ENCODE data around the gene ITGAV.

Gene ITGAV

DNA sequence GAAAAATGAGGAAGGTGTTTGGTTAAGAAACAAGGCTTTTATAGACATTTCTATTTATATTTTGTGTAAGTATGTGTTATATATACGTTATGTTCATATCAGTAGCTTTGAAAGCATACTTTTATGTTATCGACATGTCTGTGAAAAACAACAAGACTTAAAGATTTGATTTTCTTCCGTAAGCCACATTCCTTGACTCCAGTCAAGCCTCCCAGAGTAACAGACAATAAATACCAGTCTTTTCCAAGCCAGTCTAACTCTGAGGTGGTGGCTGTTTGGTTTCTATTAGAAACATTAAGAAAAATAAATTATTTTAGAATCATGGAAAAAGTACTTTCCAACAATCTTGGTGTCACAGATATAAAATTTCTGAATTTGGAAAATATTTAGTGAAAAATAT is 16.3 kb upstream of the ITGAV start:
- Histone ChIP-seq H3K23ac (ENCODE audit: low read length) (no peak overlapping the region), H4K91ac (ENCODE audit: low read depth, low read length) (no peak overlapping the region), H3K4me2 (ENCODE audit: low read length) (no peak overlapping the region), H3K79me2 (ENCODE audit: control insufficient read depth, insufficient read depth, low read length, poor library complexity) (no peaks in the 10 kb centered on the region), H3K18ac (ENCODE audit: low read length) (no peak overlapping the region), H3K4me3 (ENCODE audit: low read depth, low read length) (no peak overlapping the region), H2BK5ac (ENCODE audit: low read depth, low read length, poor library complexity) (no peak overlapping the region), H4K12ac (ENCODE audit: low read depth, low read length) (no peak overlapping the region), H2AK5ac (ENCODE audit: low read length) (no peak overlapping the region), H3K79me1 (ENCODE audit: low read length) (peaks cover 18% of the 10 kb centered on the region), H3K36me3 (ENCODE audit: control insufficient read depth in 1 of 2, insufficient read depth in 2 of 2, low read length in 2 of 2) (no peaks in the 10 kb centered on the region), H4K8ac (ENCODE audit: low read depth, low read length) (no peak overlapping the region), H3K4me1 (ENCODE audit: control insufficient read depth in 1 of 2, insufficient read depth in 2 of 2, low read length in 2 of 2) (peaks cover 6 to 10% of the 10 kb centered on the region in 2 experiments), H3K9me3 (ENCODE audit: insufficient read depth, low read depth, low read length) (no peaks in the 10 kb centered on the region), H3K9ac (ENCODE audit: low read length) (no peak overlapping the region), H3K4ac (ENCODE audit: low read depth, low read length) (no peak overlapping the region), H2BK12ac (ENCODE audit: low read length) (no peak overlapping the region), H3K27ac (ENCODE audit: low read depth, low read length) (no peak overlapping the region), H2BK120ac (ENCODE audit: insufficient read depth, low read length, poor library complexity) (no peak overlapping the region), H3K14ac (ENCODE audit: low read length) (no peak overlapping the region), H2AFZ (ENCODE audit: insufficient read depth, low read length, poor library complexity) (no peak overlapping the region), H3K27me3 (ENCODE audit: insufficient read depth, low read length) (no peaks in the 10 kb centered on the region)
- WGBS (ENCODE audit: extremely low coverage, insufficient coverage, insufficient read length), result no CpG with 5 or more reads among the region's 3 CpGs
- DNase-seq, result no peak

DNA sequence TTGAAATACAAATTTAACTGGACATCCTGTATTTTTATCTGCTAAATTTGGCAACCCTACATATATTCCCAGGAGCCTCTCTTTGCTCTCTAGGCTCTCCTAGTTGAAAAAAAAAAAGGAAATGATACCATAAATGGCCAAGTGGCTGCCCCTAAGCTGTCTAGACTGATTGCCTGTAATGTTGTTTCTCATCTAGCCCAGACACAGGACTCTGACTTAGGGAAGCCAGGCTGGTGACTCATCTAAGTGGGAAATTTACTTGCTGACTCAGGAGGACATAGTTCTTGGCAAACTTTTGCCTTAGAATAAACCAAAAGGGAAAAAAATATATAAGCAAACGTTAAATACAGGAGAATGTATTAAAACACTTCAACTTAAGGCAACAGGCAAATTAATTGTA is 14.6 kb upstream of the ITGAV start:
- H3K27me3 ChIP-seq (ENCODE audit: insufficient read depth, low read length), result no peaks in the 10 kb centered on the region
- no peak overlapping the region for H3K18ac ChIP-seq (ENCODE audit: low read length)
- no peak overlapping the region for H3K23ac ChIP-seq (ENCODE audit: low read length)
- H2AFZ ChIP-seq (ENCODE audit: insufficient read depth, low read length, poor library complexity), result no peak overlapping the region
- no peak overlapping the region for H2BK5ac ChIP-seq (ENCODE audit: low read depth, low read length, poor library complexity)
- no peaks in the 10 kb centered on the region for H3K9me3 ChIP-seq (ENCODE audit: insufficient read depth, low read depth, low read length)
- H4K8ac ChIP-seq (ENCODE audit: low read depth, low read length), result no peak overlapping the region
- H3K4ac ChIP-seq (ENCODE audit: low read depth, low read length), result no peak overlapping the region
- whole genome bisulfite sequencing (ENCODE audit: extremely low coverage, insufficient coverage, insufficient read length), result no CpG with 5 or more reads among the region's 1 CpG
- peaks cover 18% of the 10 kb centered on the region for H3K79me1 ChIP-seq (ENCODE audit: low read length)
- no peak overlapping the region for H3K4me3 ChIP-seq (ENCODE audit: low read depth, low read length)
- no peak overlapping the region for H2BK120ac ChIP-seq (ENCODE audit: insufficient read depth, low read length, poor library complexity)
- no peak overlapping the region for H4K91ac ChIP-seq (ENCODE audit: low read depth, low read length)
- no peak overlapping the region for H3K9ac ChIP-seq (ENCODE audit: low read length)
- no peaks in the 10 kb centered on the region for H3K79me2 ChIP-seq (ENCODE audit: control insufficient read depth, insufficient read depth, low read length, poor library complexity)
- H3K4me1 ChIP-seq (ENCODE audit: control insufficient read depth in 1 of 2, insufficient read depth in 2 of 2, low read length in 2 of 2), result peaks cover 6 to 10% of the 10 kb centered on the region in 2 experiments
- no peak overlapping the region for H3K14ac ChIP-seq (ENCODE audit: low read length)
- H2AK5ac ChIP-seq (ENCODE audit: low read length), result no peak overlapping the region
- no peak overlapping the region for H2BK12ac ChIP-seq (ENCODE audit: low read length)
- H3K36me3 ChIP-seq (ENCODE audit: control insufficient read depth in 1 of 2, insufficient read depth in 2 of 2, low read length in 2 of 2), result no peaks in the 10 kb centered on the region
- H3K4me2 ChIP-seq (ENCODE audit: low read length), result no peak overlapping the region
- H4K12ac ChIP-seq (ENCODE audit: low read depth, low read length), result no peak overlapping the region
- H3K27ac ChIP-seq (ENCODE audit: low read depth, low read length), result no peak overlapping the region
- peak; percentile 89 to 92 for DNase-seq

DNA sequence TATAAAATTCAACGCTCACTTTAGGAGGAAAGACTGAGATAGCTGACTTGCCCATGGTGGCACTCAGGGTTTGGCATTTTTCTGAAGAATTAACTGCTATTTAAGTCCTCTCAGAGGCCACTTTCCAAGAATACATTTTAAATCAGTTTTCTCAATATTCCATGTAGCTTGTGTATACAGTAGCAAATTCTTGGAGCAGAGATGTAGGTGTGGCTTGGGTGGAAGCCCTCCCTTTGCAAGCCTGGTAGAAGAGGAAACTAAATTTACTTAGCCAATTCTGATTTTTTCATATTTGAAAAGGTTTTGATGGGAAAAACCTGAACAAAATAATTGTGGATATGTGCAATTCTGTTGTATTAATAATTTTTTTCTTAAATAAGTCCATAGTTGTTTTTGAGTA is 14.0 kb upstream of the ITGAV start:
- Histone ChIP-seq H4K12ac (ENCODE audit: low read depth, low read length) (no peak overlapping the region), H3K18ac (ENCODE audit: low read length) (no peak overlapping the region), H3K79me1 (ENCODE audit: low read length) (peaks cover 16% of the 10 kb centered on the region), H3K27ac (ENCODE audit: low read depth, low read length) (peak overlapping the region; percentile 84), H3K9ac (ENCODE audit: low read length) (no peak overlapping the region), H3K4me1 (ENCODE audit: control insufficient read depth in 1 of 2, insufficient read depth in 2 of 2, low read length in 2 of 2) (peaks cover 3 to 5% of the 10 kb centered on the region in 2 experiments), H2BK12ac (ENCODE audit: low read length) (peak overlapping the region; percentile 24), H3K9me3 (ENCODE audit: insufficient read depth, low read depth, low read length) (no peaks in the 10 kb centered on the region), H3K4me3 (ENCODE audit: low read depth, low read length) (no peak overlapping the region), H2BK120ac (ENCODE audit: insufficient read depth, low read length, poor library complexity) (peak overlapping the region; percentile 97), H3K79me2 (ENCODE audit: control insufficient read depth, insufficient read depth, low read length, poor library complexity) (no peaks in the 10 kb centered on the region), H3K14ac (ENCODE audit: low read length) (peak overlapping the region; percentile 74), H4K91ac (ENCODE audit: low read depth, low read length) (peak overlapping the region; percentile 14), H3K36me3 (ENCODE audit: control insufficient read depth in 1 of 2, insufficient read depth in 2 of 2, low read length in 2 of 2) (no peaks in the 10 kb centered on the region), H2AK5ac (ENCODE audit: low read length) (no peak overlapping the region), H3K4me2 (ENCODE audit: low read length) (no peak overlapping the region), H3K4ac (ENCODE audit: low read depth, low read length) (peak overlapping the region; percentile 79), H3K23ac (ENCODE audit: low read length) (no peak overlapping the region), H3K27me3 (ENCODE audit: insufficient read depth, low read length) (no peaks in the 10 kb centered on the region), H2AFZ (ENCODE audit: insufficient read depth, low read length, poor library complexity) (no peak overlapping the region), H4K8ac (ENCODE audit: low read depth, low read length) (peak overlapping the region; percentile 47), H2BK5ac (ENCODE audit: low read depth, low read length, poor library complexity) (peak overlapping the region; percentile 75)
- DNase-seq, result no peak
- WGBS (ENCODE audit: extremely low coverage, insufficient coverage, insufficient read length), result no CpG with 5 or more reads among the region's 1 CpG

DNA sequence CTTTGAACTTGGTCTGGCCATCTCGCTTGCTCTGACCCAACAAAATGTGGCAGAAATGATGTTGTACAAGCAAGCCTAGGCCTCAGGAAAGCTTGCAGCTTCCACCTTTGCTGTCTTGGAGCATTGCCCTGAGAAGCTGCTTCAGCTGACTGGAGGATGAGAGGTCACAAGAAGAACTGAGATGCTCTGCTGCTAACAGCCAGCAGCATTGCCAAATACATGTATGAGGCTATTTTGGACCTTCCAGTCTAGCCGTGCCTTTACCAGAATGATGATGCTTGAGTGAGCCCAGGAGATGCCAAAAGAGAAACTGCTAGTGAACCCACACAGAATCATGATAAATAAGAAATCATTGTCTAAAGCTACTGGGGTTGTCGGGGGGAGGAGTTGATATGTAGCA is 13.2 kb upstream of the ITGAV start:
- Histone ChIP-seq H3K79me1 (ENCODE audit: low read length) (peaks cover 16% of the 10 kb centered on the region), H3K4ac (ENCODE audit: low read depth, low read length) (no peak overlapping the region), H2AK5ac (ENCODE audit: low read length) (peak overlapping the region; percentile 44), H4K12ac (ENCODE audit: low read depth, low read length) (no peak overlapping the region), H2AFZ (ENCODE audit: insufficient read depth, low read length, poor library complexity) (no peak overlapping the region), H3K18ac (ENCODE audit: low read length) (peak overlapping the region; percentile 3), H3K79me2 (ENCODE audit: control insufficient read depth, insufficient read depth, low read length, poor library complexity) (no peaks in the 10 kb centered on the region), H3K4me2 (ENCODE audit: low read length) (no peak overlapping the region), H2BK5ac (ENCODE audit: low read depth, low read length, poor library complexity) (peak overlapping the region; percentile 5), H3K27me3 (ENCODE audit: insufficient read depth, low read length) (no peaks in the 10 kb centered on the region), H3K23ac (ENCODE audit: low read length) (no peak overlapping the region), H3K14ac (ENCODE audit: low read length) (peak overlapping the region; percentile 8), H4K91ac (ENCODE audit: low read depth, low read length) (peak overlapping the region; percentile 33), H3K4me3 (ENCODE audit: low read depth, low read length) (no peak overlapping the region), H3K9me3 (ENCODE audit: insufficient read depth, low read depth, low read length) (no peaks in the 10 kb centered on the region), H3K4me1 (ENCODE audit: control insufficient read depth in 1 of 2, insufficient read depth in 2 of 2, low read length in 2 of 2) (peaks cover 3 to 5% of the 10 kb centered on the region in 2 experiments), H3K27ac (ENCODE audit: low read depth, low read length) (no peak overlapping the region), H3K9ac (ENCODE audit: low read length) (no peak overlapping the region), H4K8ac (ENCODE audit: low read depth, low read length) (no peak overlapping the region), H2BK120ac (ENCODE audit: insufficient read depth, low read length, poor library complexity) (peak overlapping the region; percentile 54), H3K36me3 (ENCODE audit: control insufficient read depth in 1 of 2, insufficient read depth in 2 of 2, low read length in 2 of 2) (no peaks in the 10 kb centered on the region), H2BK12ac (ENCODE audit: low read length) (peak overlapping the region; percentile 47)
- no CpG with 5 or more reads among the region's 3 CpGs for WGBS (ENCODE audit: extremely low coverage, insufficient coverage, insufficient read length)
- no peak for DNase-seq
